Keratinocyte (primary cell): Measurements from ENCODE around the gene ASPHD2. TPM values are rescaled to one million over a fixed set of nuclear protein-coding genes. Genes with fewer than 3 reads are reported as not detected.

Experiments
- DNase-seq: peaks from one replicate; pipeline ENCODE4 v3.0.0-alpha.2; 2011; ENCODE audit warnings: low read depth, missing footprints, low spot score
- FAIRE-seq: peaks from 2 replicates; lab custom pipeline; 2011; peaks lifted over from hg19 to GRCh38; lab: Jason Lieb, UNC
- H2AFZ ChIP-seq: 2 replicates; pipeline ENCODE4 v1.6.0; 2012; ENCODE audit warnings: low read length, control low read depth, inconsistent platforms; ENCODE audit not compliant: control insufficient read depth
- H3K27ac ChIP-seq: 2 replicates; pipeline ENCODE4 v1.5.1; 2011; ENCODE audit warnings: low read length; ENCODE audit not compliant: control insufficient read depth, insufficient read depth
- H3K27me3 ChIP-seq: 3 replicates; pipeline ENCODE4 v1.6.0; 2011; ENCODE audit warnings: low read length; ENCODE audit not compliant: control insufficient read depth, insufficient read depth; ENCODE audit errors: extremely low read depth
- H3K36me3 ChIP-seq, 2 experiments: 2 replicates in 1 of 2; 3 replicates in 1 of 2; pipeline ENCODE4 v1.5.1; 2011; ENCODE audit warnings: low read length in 2 of 2, mild to moderate bottlenecking in 1 of 2; ENCODE audit not compliant: control insufficient read depth in 2 of 2, insufficient read depth in 2 of 2; ENCODE audit errors: extremely low read depth in 1 of 2
- H3K4me1 ChIP-seq: 3 replicates; pipeline ENCODE4 v1.5.1; 2011; ENCODE audit warnings: low read length; ENCODE audit not compliant: control insufficient read depth, insufficient read depth; ENCODE audit errors: extremely low read depth
- H3K4me2 ChIP-seq: 3 replicates; pipeline ENCODE4 v1.6.0; 2011; ENCODE audit warnings: low read depth, low read length; ENCODE audit not compliant: control insufficient read depth, insufficient read depth; ENCODE audit errors: extremely low read depth
- H3K4me3 ChIP-seq, 3 experiments: fragments of 200-600 bp in 1 of 3; sonication (generic) in 1 of 3; 2 replicates in 2 of 3; 3 replicates in 1 of 3; pipeline ENCODE4 v1.5.1; 2011 to 2016; ENCODE audit warnings: low read length in 3 of 3, mild to moderate bottlenecking in 3 of 3, control low read depth in 2 of 3, inconsistent platforms in 1 of 3, low read depth in 1 of 3, mixed read lengths in 1 of 3, mixed run types in 1 of 3, moderate library complexity in 1 of 3; ENCODE audit not compliant: control insufficient read depth in 2 of 3, insufficient read depth in 2 of 3; ENCODE audit errors: extremely low read depth in 1 of 3
- H3K79me2 ChIP-seq: 2 replicates; pipeline ENCODE4 v1.6.0; 2012; ENCODE audit warnings: low read length; ENCODE audit not compliant: control insufficient read depth, insufficient read depth
- H3K9ac ChIP-seq: 3 replicates; pipeline ENCODE4 v1.6.0; 2011; ENCODE audit warnings: low read length; ENCODE audit not compliant: control insufficient read depth, insufficient read depth; ENCODE audit errors: extremely low read depth
- H3K9me1 ChIP-seq: 3 replicates; pipeline ENCODE4 v1.6.0; 2011; ENCODE audit warnings: low read length; ENCODE audit not compliant: control insufficient read depth, insufficient read depth; ENCODE audit errors: extremely low read depth
- H3K9me3 ChIP-seq: 2 replicates; pipeline ENCODE4 v1.5.1; 2012; ENCODE audit warnings: low read depth, low read length; ENCODE audit not compliant: control insufficient read depth
- H4K20me1 ChIP-seq: 3 replicates; pipeline ENCODE4 v1.6.0; 2011; ENCODE audit warnings: low read length; ENCODE audit not compliant: control insufficient read depth, insufficient read depth; ENCODE audit errors: extremely low read depth
- EZH2 ChIP-seq: IDR thresholded peaks from one replicate; pipeline ENCODE4 v1.6.1; 2012; ENCODE audit warnings: inconsistent platforms, mild to moderate bottlenecking, low read length, moderate library complexity
- dilution Hi-C: fragments of 300-500 bp; cut with MboI; formaldehyde crosslinking; loops from one replicate; pipeline ENCODE4 v1.7.0; 2020; ENCODE audit warnings: low sequenced_read_pairs; ENCODE audit not compliant: extremely low pct_ligation_motif_present
- polyA plus RNA-seq, 5 experiments: library from polyadenylated mRNA; depleted of rRNA in 3 of 5; stranded (reverse) in 3 of 5; stranded (forward) in 1 of 5; unstranded in 1 of 5; fragments of >200 nt; gene quantifications; 1 replicate in 1 of 5; 2 replicates in 3 of 5; 3 replicates in 1 of 5; pipeline versions ENCODE4 v1.2.1 to v1.2.3, GENCODE V29; 2011 to 2012; ENCODE audit warnings: missing spikeins in 2 of 5, low read depth in 1 of 5, low replicate concordance in 1 of 5
- TF ChIP-seq, protein P1 (sequence below), 3 experiments: IDR thresholded peaks in 1 of 3; conservative IDR thresholded peaks in 1 of 3; optimal IDR thresholded peaks in 1 of 3; 2 replicates in 2 of 3; 3 replicates in 1 of 3; pipeline versions ENCODE3 to v1.5.1; 2011; ENCODE audit warnings: low read length in 3 of 3, mild to moderate bottlenecking in 3 of 3, moderate library complexity in 2 of 3, control low read depth in 1 of 3, inconsistent platforms in 1 of 3; ENCODE audit not compliant: insufficient read depth in 2 of 3; ENCODE audit errors: extremely low read depth in 1 of 3

The ASPHD2 gene
- polyA plus RNA-seq, 1 donor (not counting 4 experiments of a cell fraction or from before 2014, with no cell fraction given) = 3.5 TPM

DNA sequence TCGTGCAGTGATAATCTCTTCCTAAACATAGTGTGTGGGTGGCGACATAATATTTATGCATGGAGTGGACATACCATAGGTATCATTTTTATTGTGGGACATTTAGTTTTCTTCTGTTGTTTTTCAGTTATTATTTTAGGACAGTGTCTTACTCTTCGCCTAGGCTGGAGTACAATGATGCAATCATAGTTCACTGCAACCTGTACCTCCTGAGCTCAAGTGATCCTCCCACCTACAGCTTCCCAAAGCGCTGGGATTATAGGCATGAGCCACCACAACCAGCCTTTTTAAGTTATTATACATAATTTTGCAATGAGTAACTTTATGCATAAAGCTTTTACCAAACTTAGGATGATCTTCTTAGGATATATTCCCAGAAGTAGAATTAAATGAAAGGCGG, 57.3 kb downstream of the ASPHD2 start:
- dilution Hi-C loops = no loop called here
- TF ChIP-seq, protein P1, sequence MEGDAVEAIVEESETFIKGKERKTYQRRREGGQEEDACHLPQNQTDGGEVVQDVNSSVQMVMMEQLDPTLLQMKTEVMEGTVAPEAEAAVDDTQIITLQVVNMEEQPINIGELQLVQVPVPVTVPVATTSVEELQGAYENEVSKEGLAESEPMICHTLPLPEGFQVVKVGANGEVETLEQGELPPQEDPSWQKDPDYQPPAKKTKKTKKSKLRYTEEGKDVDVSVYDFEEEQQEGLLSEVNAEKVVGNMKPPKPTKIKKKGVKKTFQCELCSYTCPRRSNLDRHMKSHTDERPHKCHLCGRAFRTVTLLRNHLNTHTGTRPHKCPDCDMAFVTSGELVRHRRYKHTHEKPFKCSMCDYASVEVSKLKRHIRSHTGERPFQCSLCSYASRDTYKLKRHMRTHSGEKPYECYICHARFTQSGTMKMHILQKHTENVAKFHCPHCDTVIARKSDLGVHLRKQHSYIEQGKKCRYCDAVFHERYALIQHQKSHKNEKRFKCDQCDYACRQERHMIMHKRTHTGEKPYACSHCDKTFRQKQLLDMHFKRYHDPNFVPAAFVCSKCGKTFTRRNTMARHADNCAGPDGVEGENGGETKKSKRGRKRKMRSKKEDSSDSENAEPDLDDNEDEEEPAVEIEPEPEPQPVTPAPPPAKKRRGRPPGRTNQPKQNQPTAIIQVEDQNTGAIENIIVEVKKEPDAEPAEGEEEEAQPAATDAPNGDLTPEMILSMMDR (optimal IDR thresholded peaks at IDR 0.05 in 1 of 3, IDR thresholded peaks at IDR 0.05 in 1 of 3, conservative IDR thresholded peaks at IDR 0.05 in 1 of 3; ENCODE audit: extremely low read depth in 1 of 3, insufficient read depth in 2 of 3, low read length in 3 of 3) = no peak
- no peak for TF ChIP-seq EZH2
- peaks cover 29% of the 10 kb centered on the region for H3K4me1 ChIP-seq
- no peak overlapping the region for H3K27ac ChIP-seq
- FAIRE-seq (no peak), DNase-seq (no peak)
- H3K36me3 ChIP-seq = peaks cover 13 to 27% of the 10 kb centered on the region in 2 experiments
- H3K4me2 ChIP-seq = no peak overlapping the region
- no peaks in the 10 kb centered on the region for H3K9me1 ChIP-seq
- H3K79me2 ChIP-seq = peaks cover 27% of the 10 kb centered on the region
- H3K4me3 ChIP-seq = no peak overlapping the region
- H3K9ac ChIP-seq = no peak overlapping the region
- no peaks in the 10 kb centered on the region for H3K9me3 ChIP-seq
- H2AFZ ChIP-seq = no peak overlapping the region
- no peaks in the 10 kb centered on the region for H3K27me3 ChIP-seq
- no peaks in the 10 kb centered on the region for H4K20me1 ChIP-seq

- no peaks in the 10 kb centered on the region for H3K27me3 ChIP-seq
- peaks cover 21 to 37% of the 10 kb centered on the region in 2 experiments for H3K36me3 ChIP-seq
Observed at GRCh38 chr22:26487996-26488395, 58.9 kb downstream of the ASPHD2 start.

More at GRCh38 chr22:26487996-26488395, 58.9 kb downstream of the ASPHD2 start:
- Histone ChIP-seq H2AFZ (no peak overlapping the region), H3K9me1 (no peaks in the 10 kb centered on the region), H3K9ac (no peak overlapping the region), H3K4me3 (no peak overlapping the region), H3K4me1 (peaks cover 26% of the 10 kb centered on the region), H4K20me1 (no peaks in the 10 kb centered on the region), H3K79me2 (peaks cover 34% of the 10 kb centered on the region), H3K4me2 (no peak overlapping the region), H3K27ac (no peak overlapping the region), H3K9me3 (no peaks in the 10 kb centered on the region)
- dilution Hi-C loops = no loop called here
- TF ChIP-seq EZH2 = no peak
- TF ChIP-seq, protein P1 (optimal IDR thresholded peaks at IDR 0.05 in 1 of 3, IDR thresholded peaks at IDR 0.05 in 1 of 3, conservative IDR thresholded peaks at IDR 0.05 in 1 of 3; ENCODE audit: extremely low read depth in 1 of 3, insufficient read depth in 2 of 3, low read length in 3 of 3) = no peak
- DNase-seq (no peak), FAIRE-seq (no peak)
